Fibroblast of villous mesenchyme (primary cell): ENCODE results near the gene DCP2. TPM values are rescaled to one million over a fixed set of nuclear protein-coding genes. Genes with fewer than 3 reads are reported as not detected.

Experiments
- DNase-seq: peaks from one replicate; pipeline ENCODE4 v3.0.0-alpha.2; 2010; ENCODE audit warnings: low read depth
- H3K4me3 ChIP-seq: 2 replicates; pipeline ENCODE4 v1.5.1; 2011; ENCODE audit warnings: low read depth, mild to moderate bottlenecking, low read length
- total RNA-seq: library from RNA; depleted of rRNA; stranded (reverse); fragments of >200 nt; gene quantifications from 2 replicates; pipeline ENCODE4 v1.2.3, GENCODE V29; 2012
- TF ChIP-seq, protein P1 (sequence below): IDR thresholded peaks from 2 replicates; pipeline ENCODE4 v1.5.1; 2012; ENCODE audit warnings: low read depth, mild to moderate bottlenecking, low read length; ENCODE audit not compliant: insufficient read depth

Gene DCP2
- total RNA-seq, 1 donor: 35.4 TPM

DNA sequence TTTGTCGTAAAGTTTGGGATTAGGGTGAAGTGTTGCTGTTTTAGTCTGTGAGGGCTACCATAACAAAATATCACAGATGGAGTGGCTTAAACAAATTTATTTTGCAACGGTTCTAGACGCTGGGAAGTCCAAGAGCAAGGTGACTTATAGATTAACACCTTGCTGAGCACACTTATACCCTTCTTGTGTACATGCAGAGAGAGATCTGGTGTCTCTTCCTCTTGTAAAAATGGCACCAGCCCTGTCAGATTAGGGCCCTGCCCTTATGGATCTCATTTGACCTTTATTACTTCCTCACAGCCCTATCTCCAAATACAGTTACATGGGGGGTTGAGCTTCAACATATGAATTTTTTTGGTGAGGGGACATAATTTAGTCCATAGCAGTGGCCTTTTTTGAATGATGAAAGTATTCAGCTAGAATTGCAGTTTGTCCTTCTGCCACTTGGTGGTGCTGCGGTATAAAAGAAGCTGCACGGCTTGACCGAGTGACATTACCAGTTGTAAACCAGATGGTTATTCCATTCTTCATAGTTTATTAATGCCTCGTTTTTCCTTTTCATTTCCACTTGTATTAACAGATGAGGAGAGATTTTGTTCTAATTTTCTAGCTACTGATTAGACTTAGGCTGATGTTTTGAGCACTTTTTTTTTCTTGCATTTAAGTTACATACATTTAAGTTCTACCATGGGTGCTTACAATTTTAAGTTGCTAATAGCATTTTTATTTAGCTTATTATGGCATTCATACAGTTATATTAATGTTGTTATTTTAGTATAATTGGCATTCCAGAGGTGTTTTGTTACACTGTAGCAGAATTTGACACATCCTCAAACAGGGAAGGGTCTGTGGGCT lies 19.4 kb downstream of the DCP2 start:
- DNase-seq: peak; percentile 79
- no peak overlapping the region for H3K4me3 ChIP-seq
- TF ChIP-seq, protein P1, sequence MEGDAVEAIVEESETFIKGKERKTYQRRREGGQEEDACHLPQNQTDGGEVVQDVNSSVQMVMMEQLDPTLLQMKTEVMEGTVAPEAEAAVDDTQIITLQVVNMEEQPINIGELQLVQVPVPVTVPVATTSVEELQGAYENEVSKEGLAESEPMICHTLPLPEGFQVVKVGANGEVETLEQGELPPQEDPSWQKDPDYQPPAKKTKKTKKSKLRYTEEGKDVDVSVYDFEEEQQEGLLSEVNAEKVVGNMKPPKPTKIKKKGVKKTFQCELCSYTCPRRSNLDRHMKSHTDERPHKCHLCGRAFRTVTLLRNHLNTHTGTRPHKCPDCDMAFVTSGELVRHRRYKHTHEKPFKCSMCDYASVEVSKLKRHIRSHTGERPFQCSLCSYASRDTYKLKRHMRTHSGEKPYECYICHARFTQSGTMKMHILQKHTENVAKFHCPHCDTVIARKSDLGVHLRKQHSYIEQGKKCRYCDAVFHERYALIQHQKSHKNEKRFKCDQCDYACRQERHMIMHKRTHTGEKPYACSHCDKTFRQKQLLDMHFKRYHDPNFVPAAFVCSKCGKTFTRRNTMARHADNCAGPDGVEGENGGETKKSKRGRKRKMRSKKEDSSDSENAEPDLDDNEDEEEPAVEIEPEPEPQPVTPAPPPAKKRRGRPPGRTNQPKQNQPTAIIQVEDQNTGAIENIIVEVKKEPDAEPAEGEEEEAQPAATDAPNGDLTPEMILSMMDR: peak; percentile 87

DNA sequence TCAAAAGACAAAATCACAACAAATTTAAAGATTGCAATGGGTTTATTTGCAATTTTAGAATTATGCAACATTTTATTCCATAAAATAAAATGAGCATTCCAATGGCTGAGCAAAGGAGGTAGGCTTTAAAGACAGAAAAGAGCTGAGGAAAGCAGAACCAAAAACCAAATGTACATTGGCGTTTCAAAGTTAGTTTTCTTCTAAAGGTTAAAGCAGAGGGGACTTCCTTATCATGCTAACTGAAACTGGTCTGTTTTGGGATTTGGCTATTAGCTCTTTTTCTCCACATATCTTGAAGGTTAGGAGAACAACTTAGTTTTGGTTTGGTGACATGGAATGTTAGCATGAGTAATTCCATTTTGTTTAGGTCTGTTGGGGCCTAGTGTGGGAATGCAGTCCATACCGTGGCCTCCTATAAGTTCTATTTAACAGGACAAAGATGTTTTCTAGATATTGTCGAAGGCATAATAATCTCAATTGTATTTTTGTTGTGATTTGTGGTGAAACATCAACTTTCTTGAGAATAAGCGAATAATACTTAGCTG lies 20.3 kb downstream of the DCP2 start:
- DNase-seq: no peak
- no peak overlapping the region for H3K4me3 ChIP-seq
- TF ChIP-seq, protein P1: no peak

DNA sequence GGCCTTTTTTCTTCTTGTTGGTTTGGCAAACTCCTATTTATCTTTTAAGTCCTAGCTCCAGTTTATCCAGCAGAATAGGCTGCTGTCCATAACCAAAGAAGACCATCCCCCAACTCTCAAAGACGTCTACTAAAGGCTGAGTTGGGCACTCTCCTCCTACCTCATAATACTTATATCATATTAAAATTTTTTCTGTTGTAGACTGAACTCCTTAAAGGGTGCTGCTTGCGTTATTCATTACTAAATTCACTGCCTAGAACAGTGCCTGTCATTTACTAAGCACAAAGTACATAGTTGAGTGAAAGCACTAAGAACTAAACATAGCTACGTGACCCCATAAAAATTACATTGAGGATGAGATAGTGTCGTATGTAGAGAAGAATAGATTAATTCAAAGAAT lies 21.7 kb downstream of the DCP2 start:
- H3K4me3 ChIP-seq: no peak overlapping the region
- DNase-seq: no peak
- TF ChIP-seq, protein P1: no peak

DNA sequence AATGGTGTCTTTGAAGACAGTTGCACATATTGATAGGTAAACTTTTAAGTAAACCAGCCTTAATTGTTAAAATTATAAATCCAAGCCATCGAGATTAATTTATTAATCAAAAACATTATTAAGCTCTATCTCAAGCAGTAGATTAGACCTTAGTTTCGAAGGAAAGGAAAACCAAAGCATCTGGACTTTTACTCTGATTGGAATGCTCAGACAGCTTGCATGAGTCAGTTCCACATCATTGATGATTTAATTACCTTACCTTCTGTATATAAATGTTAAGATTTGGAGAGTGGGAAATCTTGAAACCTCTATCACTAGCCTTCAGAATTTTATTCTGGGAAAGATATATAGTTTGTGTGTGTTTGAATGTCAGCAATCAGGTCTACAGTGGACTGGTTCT lies 23.9 kb downstream of the DCP2 start:
- TF ChIP-seq, protein P1: no peak
- H3K4me3 ChIP-seq: no peak overlapping the region
- no peak for DNase-seq

DNA sequence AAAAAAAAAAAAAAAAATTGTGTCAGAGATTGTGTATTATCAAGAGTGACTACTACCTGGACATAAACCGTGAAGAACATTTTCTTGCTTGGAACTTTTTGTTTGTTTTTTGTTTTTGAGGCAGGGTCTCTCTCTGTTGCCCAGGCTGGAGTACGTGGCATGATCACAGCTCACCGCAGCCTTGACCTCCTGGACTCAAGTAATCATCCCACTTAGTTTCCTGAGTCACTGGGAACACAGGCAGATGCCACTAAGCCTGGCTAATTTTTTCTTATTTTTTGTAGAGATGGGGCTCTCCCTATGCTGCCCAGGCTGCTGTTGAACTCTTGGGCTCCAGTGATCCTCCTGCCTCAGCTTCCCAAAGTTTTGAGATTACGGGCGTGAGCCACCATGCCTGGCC lies 25.8 kb downstream of the DCP2 start:
- no peak for DNase-seq
- TF ChIP-seq, protein P1: no peak
- H3K4me3 ChIP-seq: no peak overlapping the region

DNA sequence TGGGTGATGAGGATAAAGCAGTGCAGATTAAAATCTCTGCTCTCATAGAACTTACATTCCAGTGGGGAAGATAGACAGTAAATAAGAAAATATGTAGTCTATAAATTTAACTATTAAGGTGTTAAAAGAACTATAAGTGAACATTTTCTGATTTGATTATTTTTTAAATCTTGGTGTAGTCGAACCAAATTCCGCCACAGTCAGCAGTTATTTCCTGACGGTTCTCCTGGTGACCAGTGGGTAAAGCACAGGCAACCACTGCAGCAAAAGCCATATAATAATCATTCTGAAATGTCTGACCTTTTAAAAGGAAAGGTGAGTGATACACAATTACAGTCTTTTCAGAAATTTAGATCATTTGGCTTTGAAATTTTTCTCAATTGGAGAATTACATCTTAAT lies 27.2 kb downstream of the DCP2 start:
- DNase-seq: no peak
- TF ChIP-seq, protein P1: no peak
- no peak overlapping the region for H3K4me3 ChIP-seq
